Stimulated activated CD4-positive, alpha-beta T cell treated with anti-CD3 and anti-CD28 coated beads, Interleukin-2, amount 100 ng/mL, for 4 hours (primary cell): ENCODE measurements around the gene TMEM134.

ENCODE experiments used
- DNase-seq: peaks from one replicate; pipeline ENCODE4 v3.0.0-alpha.2; 2020; ENCODE audit warnings: low read depth

The TMEM134 gene

DNA sequence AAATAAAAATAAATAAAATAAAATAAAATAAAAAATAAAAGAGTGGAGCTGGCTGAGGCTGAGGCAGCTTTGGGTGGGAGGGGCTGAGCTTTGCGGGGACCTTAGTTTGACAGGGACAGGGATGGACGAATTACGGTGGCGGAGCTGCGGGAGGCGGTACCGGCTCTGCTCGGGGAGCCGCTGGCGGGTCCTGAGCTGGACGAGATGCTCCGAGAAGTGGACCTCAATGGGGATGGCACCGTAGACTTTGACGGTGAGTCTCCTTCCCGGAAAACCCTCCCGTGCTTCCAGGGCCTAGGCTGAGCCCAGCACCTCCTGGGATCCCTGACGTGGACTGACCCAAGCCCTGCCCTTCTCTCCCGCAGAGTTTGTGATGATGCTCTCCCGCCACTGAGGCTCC lies 10.8 kb downstream of the TMEM134 start:
- DNase-seq = no peak

DNA sequence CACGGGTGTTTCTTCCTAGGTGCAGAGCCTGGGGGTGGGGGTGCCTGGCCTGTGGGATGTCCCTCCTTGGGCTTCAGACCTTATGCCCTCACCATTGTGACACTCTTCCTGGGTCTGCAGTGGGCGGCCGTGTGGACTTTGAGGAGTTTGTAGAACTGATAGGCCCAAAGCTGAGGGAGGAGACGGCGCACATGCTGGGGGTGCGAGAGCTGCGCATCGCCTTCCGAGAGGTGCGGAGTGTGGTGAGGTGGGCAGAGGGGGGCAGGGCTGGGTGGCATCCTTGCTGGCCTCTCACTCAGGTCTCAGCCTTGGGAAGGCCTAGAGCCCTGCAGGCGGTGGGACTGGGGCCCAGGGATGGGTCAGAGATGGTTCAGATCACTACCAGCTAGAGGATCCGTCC lies 11.6 kb downstream of the TMEM134 start:
- DNase-seq = no peak

GRCh38 chr11:67456068-67456705 lies 12.9 kb downstream of the TMEM134 start:
- no peak for DNase-seq

- no peak for DNase-seq
Observed at GRCh38 chr11:67455054-67455453, 14.0 kb downstream of the TMEM134 start, which contains the start of gene CABP4. TSS of gene CABP4 (plus strand) at chr11:67455354. CDS start at chr11:67455424, 70 bp downstream.

DNA sequence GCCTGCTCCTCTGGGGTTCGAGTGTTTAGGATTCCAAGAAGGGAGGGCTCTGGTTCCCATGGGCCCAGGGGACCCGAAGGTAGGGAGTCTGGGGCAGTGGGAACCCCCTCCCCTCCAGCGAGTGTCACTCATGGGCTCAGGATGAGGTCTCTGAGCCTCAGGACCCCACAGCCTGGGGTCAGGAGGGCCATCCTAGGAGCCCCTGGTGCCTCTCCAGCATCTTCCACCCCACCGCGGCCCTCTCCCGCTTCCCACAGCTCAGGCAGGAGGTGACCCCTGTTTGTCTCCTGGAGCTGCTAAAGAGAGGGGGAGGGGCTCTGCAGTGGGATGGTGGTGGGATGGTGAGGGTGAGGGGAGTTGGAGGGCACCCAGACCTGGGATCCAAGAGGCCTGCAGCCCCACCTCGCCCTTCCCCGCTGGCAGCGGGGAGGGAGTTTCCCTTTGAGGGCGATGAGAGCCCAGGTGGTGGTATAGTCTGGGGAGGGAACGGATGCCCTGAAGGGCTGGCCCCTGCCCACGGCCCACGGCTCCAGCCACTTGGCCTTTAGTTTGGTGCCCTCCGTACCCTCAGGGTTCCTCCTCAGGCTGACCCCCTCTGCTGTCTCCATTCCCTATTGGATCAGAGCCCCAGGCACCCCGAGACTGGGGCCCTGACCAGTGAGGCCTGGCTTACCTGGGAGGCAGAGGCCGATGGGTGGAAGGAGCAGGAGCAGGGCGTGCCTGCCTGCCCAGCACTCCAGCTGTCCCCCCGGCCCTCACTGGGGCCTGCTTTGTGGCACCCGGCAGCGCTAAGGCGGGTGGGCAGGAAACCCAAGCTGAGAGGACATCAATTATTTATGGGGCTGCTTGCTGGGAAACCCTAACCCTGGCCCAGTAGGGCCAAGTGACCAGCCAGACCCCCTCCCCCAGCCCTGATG lies 15.0 kb downstream of the TMEM134 start:
- DNase-seq = no peak

- no peak for DNase-seq
Observed at GRCh38 chr11:67452141-67452952, 16.7 kb downstream of the TMEM134 start, which contains the start of gene GPR152. TSS of gene GPR152 (minus strand) at chr11:67452729. CDS start at chr11:67452724, 5 bp downstream.

GRCh38 chr11:67451658-67451976 lies 17.4 kb downstream of the TMEM134 start:
- DNase-seq = no peak

- no peak for DNase-seq
Observed at GRCh38 chr11:67450796-67451657, 18.0 kb downstream of the TMEM134 start.

- no peak for DNase-seq
Observed at GRCh38 chr11:67449116-67449844, 19.8 kb downstream of the TMEM134 start.

DNA sequence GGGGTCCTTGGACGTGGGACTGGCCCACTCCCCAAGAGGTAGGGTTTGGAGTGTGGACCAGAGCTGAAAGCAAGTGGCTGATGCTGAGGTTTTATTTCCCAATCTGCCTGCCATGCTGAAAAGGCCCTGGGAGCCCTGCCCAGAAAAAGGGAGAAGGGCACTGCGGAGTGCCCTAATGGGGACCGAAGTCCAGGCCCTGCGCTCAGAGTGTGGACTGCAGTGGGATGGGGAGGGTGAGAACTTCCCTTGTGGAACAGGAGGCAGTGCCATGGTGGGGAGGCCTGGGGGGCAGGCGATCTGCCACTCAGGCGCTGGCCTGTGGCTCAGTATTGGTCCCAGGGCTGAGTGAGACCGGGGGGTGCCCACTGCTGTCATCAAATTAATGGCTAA lies 20.8 kb downstream of the TMEM134 start:
- DNase-seq = no peak

GRCh38 chr11:67445515-67445914 lies 23.5 kb downstream of the TMEM134 start:
- DNase-seq = no peak

- DNase-seq = no peak
Observed at GRCh38 chr11:67442504-67443404, 26.3 kb downstream of the TMEM134 start.

GRCh38 chr11:67441731-67442351 lies 27.2 kb downstream of the TMEM134 start:
- no peak for DNase-seq

DNA sequence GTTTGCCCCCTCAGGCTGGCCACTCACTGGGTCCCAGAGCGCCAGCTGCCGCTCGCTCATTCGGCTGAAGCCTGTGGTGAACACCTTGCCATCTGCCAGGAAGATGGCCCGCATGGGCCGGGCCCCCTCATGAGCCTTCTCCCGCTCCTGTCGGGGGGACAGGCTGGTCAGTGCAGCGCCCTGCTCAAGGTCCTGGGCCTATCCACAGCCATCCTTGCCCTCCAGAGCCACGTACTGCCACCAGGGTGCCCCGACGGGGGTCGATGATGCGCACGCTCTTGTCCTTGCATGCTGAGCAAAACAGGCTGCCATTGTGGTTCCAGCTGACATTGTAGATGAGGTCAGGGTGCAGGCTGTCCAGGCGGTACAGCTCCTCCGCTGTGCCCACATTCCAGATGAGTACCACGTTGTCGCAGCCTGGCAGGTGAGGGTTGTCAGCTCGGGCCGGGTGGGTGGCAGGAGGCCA lies 27.9 kb downstream of the TMEM134 start:
- no peak for DNase-seq

- DNase-seq = no peak
Observed at GRCh38 chr11:67440229-67441097, 28.6 kb downstream of the TMEM134 start.

DNA sequence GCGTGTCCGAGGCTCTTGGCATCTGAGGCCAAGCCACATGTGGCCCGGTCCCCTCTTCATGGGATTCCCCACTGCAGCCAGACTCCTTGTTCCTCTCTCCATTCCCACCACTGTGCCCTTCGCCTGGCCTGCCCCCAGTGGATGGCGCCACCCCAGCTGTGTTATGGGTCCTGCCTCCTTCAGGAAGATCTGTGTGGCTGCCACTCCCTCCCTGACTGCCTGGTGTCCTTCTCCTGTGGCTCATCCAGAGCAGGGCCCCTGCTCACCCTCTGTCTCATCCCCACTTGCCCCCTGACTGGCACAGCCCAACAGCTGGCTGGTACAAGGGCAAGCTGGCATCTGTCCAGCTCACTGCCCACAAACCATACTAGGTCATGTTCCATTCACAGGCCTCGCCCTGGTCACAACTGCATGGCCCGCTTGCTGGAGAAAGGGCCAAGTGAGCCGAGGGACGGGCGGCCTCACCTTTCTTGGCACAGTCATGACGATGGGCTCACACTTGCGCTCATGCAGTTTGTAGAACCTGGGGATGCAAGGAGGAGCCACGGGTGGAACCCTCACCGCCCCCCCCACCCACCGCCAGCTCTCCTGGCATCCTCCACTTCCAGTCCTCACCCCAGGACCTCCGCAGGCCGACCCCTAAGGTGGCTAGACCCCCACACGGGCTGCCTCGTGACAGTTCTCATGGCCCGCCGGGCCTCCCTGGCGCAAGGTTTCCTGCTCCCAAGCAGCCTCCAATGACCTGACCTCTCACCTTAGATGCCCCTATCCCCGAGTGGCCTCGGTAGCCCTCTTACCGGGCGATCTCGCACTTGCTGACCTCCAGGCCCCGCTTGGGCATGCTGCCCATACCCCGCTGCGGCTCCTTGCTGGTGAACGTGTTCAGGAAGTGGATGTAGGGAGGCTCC lies 29.5 kb downstream of the TMEM134 start:
- DNase-seq = no peak
